HepG2 (cell line): ENCODE results near the gene TACC2. TPM values are rescaled to one million over a fixed set of nuclear protein-coding genes. Genes with fewer than 3 reads are reported as not detected.

ENCODE experiments used
- ATAC-seq: fragments of 200-7000 bp; cut with Tn5 transposase; 3 replicates; pipeline ENCODE4 v1.9.1; 2020; ENCODE audit warnings: mild to moderate bottlenecking, moderate library complexity
- BruUV-seq: library from RNA; stranded (reverse); fragments of 400-500 nt; replicated peaks from 2 replicates; lab custom pipeline; 2021; lab: Mats Ljungman, UMichigan
- CTCF ChIA-PET: fragments of 300-600 bp; formaldehyde crosslinking; extraction: SDS; loops from one replicate; lab custom pipeline; 2021; ENCODE audit warnings: low total read pairs, inconsistent platforms, low intra/inter-chr PET ratio; lab: Yijun Ruan, JAX
- POLR2A ChIA-PET: fragments of 350-600 bp; sonication (Branson Sonifier 250); formaldehyde crosslinking; loops from one replicate; lab custom pipeline; 2020; ENCODE audit warnings: antibody characterized with exemption, inconsistent platforms; lab: Yijun Ruan, JAX
- DNase-seq: peaks from one replicate; pipeline ENCODE4 v3.0.0-alpha.2; 2015; ENCODE audit warnings: low spot score
- FAIRE-seq: peaks from 3 replicates; lab custom pipeline; 2011; peaks lifted over from hg19 to GRCh38; lab: Jason Lieb, UNC
- H2AFZ ChIP-seq: one replicate; pipeline ENCODE4 v1.6.1; 2011; ENCODE audit warnings: low read length, inconsistent platforms
- H3K27ac ChIP-seq: fragments of 300-600 bp; 3 replicates; pipeline ENCODE4 v1.8.0; 2011; ENCODE audit warnings: mixed run types, mild to moderate bottlenecking, mixed read lengths, low read length, inconsistent platforms; ENCODE audit not compliant: insufficient read depth; ENCODE audit errors: extremely low read length
- H3K27me3 ChIP-seq, 2 experiments: fragments of 200-600 bp in 1 of 2; 2 replicates in 1 of 2; 3 replicates in 1 of 2; pipeline versions ENCODE4 v1.6.0 to v1.8.0; 2011; ENCODE audit warnings: low read length in 2 of 2, mild to moderate bottlenecking in 2 of 2, moderate library complexity in 2 of 2, inconsistent platforms in 1 of 2; ENCODE audit not compliant: insufficient read depth in 2 of 2, control insufficient read depth in 1 of 2
- H3K36me3 ChIP-seq, 2 experiments: fragments of 200-600 bp in 1 of 2; replicated peaks in 1 of 2; 2 replicates in 1 of 2; 3 replicates in 1 of 2; pipeline versions ENCODE4 v1.5.1 to v1.8.0; 2011; ENCODE audit warnings: low read length in 2 of 2, inconsistent platforms in 1 of 2; ENCODE audit not compliant: insufficient read depth in 2 of 2, control insufficient read depth in 1 of 2
- H3K4me1 ChIP-seq: 2 replicates; pipeline ENCODE4 v1.5.1; 2012; ENCODE audit warnings: low read length, inconsistent platforms; ENCODE audit not compliant: insufficient read depth
- H3K4me2 ChIP-seq: 2 replicates; pipeline ENCODE4 v1.6.0; 2011; ENCODE audit warnings: low read depth, low read length, inconsistent platforms
- H3K4me3 ChIP-seq, 3 experiments: fragments of 200-600 bp in 1 of 3; sonication (generic), shearing (Covaris generic) in 1 of 3; replicated peaks in 1 of 3; 2 replicates each; pipeline ENCODE4 v1.5.1; 2011 to 2016; ENCODE audit warnings: low read length in 3 of 3, inconsistent platforms in 2 of 3, low read depth in 2 of 3, mild to moderate bottlenecking in 2 of 3, control low read depth in 1 of 3, mixed read lengths in 1 of 3; ENCODE audit not compliant: insufficient read depth in 1 of 3
- H3K79me2 ChIP-seq: one replicate; pipeline ENCODE4 v1.6.1; 2011; ENCODE audit warnings: low read length, inconsistent platforms; ENCODE audit not compliant: insufficient read depth
- H3K9ac ChIP-seq: 2 replicates; pipeline ENCODE4 v1.6.0; 2011; ENCODE audit warnings: mild to moderate bottlenecking, low read depth, low read length, inconsistent platforms; ENCODE audit not compliant: insufficient read depth
- H3K9me3 ChIP-seq: 2 replicates; pipeline ENCODE4 v1.5.1; 2012; ENCODE audit warnings: mild to moderate bottlenecking, low read length
- H4K20me1 ChIP-seq: 2 replicates; pipeline ENCODE4 v1.6.0; 2011; ENCODE audit warnings: inconsistent platforms, mild to moderate bottlenecking, low read length, moderate library complexity; ENCODE audit not compliant: insufficient read depth
- AGO2 ChIP-seq: fragments of 200-400 bp; formaldehyde crosslinking; optimal IDR thresholded peaks from 2 replicates; pipeline ENCODE3; 2017; ENCODE audit warnings: mild to moderate bottlenecking, low read depth, low read length, moderate library complexity
- ATAD3A ChIP-seq: sonication (generic); formaldehyde crosslinking; IDR thresholded peaks from 2 replicates; pipeline ENCODE4 v1.4.0; 2020; ENCODE audit warnings: missing genetic modification reagents
- ELF3 ChIP-seq: IDR thresholded peaks from 2 replicates; pipeline ENCODE4 v1.6.1; 2016; ENCODE audit warnings: missing genetic modification reagents, missing compliant biosample characterization
- HOXA3 ChIP-seq: sonication (generic); formaldehyde crosslinking; IDR thresholded peaks from 2 replicates; pipeline ENCODE4 v1.5.0; 2020; ENCODE audit warnings: missing genetic modification reagents
- LCORL ChIP-seq, 2 experiments: fragments of 450-650 bp in 1 of 2; sonication (generic) in 1 of 2; formaldehyde crosslinking in 1 of 2; IDR thresholded peaks; 2 replicates each; pipeline versions ENCODE4 v1.5.0 to v1.6.1; 2017 to 2020; ENCODE audit warnings: antibody characterized with exemption in 1 of 2, missing genetic modification reagents in 1 of 2
- THAP9 ChIP-seq: sonication (generic); formaldehyde crosslinking; IDR thresholded peaks from 2 replicates; pipeline ENCODE4; 2020; ENCODE audit warnings: missing genetic modification reagents, mild to moderate bottlenecking, borderline replicate concordance
- TRIM24 ChIP-seq: sonication (generic); formaldehyde crosslinking; IDR thresholded peaks from 2 replicates; pipeline ENCODE4 v1.8.0; 2022; ENCODE audit warnings: mild to moderate bottlenecking, missing genetic modification reagents
- ZBTB1 ChIP-seq: sonication (generic); formaldehyde crosslinking; IDR thresholded peaks from 2 replicates; pipeline ENCODE4 v1.4.0; 2020; ENCODE audit warnings: missing genetic modification reagents, borderline replicate concordance
- ZMAT5 ChIP-seq: sonication (generic); formaldehyde crosslinking; IDR thresholded peaks from 2 replicates; pipeline ENCODE4 v1.5.0; 2020; ENCODE audit warnings: mild to moderate bottlenecking, low read depth, missing genetic modification reagents, borderline replicate concordance
- ZNF136 ChIP-seq: sonication (generic); formaldehyde crosslinking; IDR thresholded peaks from 2 replicates; pipeline ENCODE4 v1.8.1; 2022; ENCODE audit warnings: low read depth, mild to moderate bottlenecking, moderate library complexity, missing genetic modification reagents
- ZNF296 ChIP-seq: sonication (generic); formaldehyde crosslinking; conservative IDR thresholded peaks from 2 replicates; pipeline ENCODE4 v1.5.0; 2020; ENCODE audit warnings: mild to moderate bottlenecking, missing genetic modification reagents
- ZNF83 ChIP-seq: sonication (generic); formaldehyde crosslinking; IDR thresholded peaks from 2 replicates; pipeline ENCODE4 v1.4.0; 2020; ENCODE audit warnings: missing genetic modification reagents, mild to moderate bottlenecking, borderline replicate concordance
- WGBS: methylation state at CpG from one replicate; pipeline ENCODE4 v1.1.6; 2017; ENCODE audit warnings: low lambda C conversion rate; 5-methylcytosine and 5-hydroxymethylcytosine counted together
- in situ Hi-C: cut with HindIII; loops from 2 replicates; pipeline ENCODE4 v1.10.0; 2017; ENCODE audit warnings: low pct_unique_long_range_greater_than_20kb; ENCODE audit not compliant: extremely low pct_ligation_motif_present
- intact Hi-C: fragments of 100-400 bp; cut with micrococcal nuclease; formaldehyde crosslinking; loops from one replicate; pipeline ENCODE4 v1.10.0; 2022; ENCODE audit not compliant: unreplicated experiment
- polyA plus RNA-seq, 8 experiments: library from polyadenylated mRNA; depleted of rRNA in 3 of 8; stranded (reverse) in 7 of 8; unstranded in 1 of 8; fragments of >200 nt; fragmentation: Illumina TruSeq in 4 of 8; extraction: Trizol in 4 of 8; gene quantifications; 2 replicates each; pipeline versions ENCODE4 v1.2.1 to v1.2.3, GENCODE V29; 2011 to 2016; ENCODE audit warnings: low read depth in 4 of 8, missing spikeins in 1 of 8, mixed read lengths in 1 of 8; ENCODE audit not compliant: insufficient read depth in 1 of 8
- total RNA-seq, 5 experiments: library from RNA; depleted of rRNA; stranded (reverse); fragments of >200 nt; fragmentation: Illumina TruSeq; extraction: Trizol; gene quantifications; 2 replicates each; pipeline ENCODE4 v1.2.3, GENCODE V29; 2016; ENCODE audit warnings: low read depth in 1 of 5

The TACC2 gene
- total and polyA plus RNA-seq, 2 of the 13 experiments (the other 11 are each of a cell fraction or from before 2014, with no cell fraction given): 11.8 to 16.0 TPM

- Histone ChIP-seq H2AFZ (no peak overlapping the region), H3K9ac (no peak overlapping the region), H3K4me2 (no peak overlapping the region), H3K36me3 (peaks cover 14 to 41% of the 10 kb centered on the region in 2 experiments; a peak in 4 of 5 replicates), H3K79me2 (peaks cover 3% of the 10 kb centered on the region), H3K4me3 (no peak overlapping the region), H3K27me3 (no peaks in the 10 kb centered on the region), H3K4me1 (peaks cover 15% of the 10 kb centered on the region), H4K20me1 (peaks cover 4% of the 10 kb centered on the region; the same call in 1 of the 2 replicates), H3K9me3 (no peaks in the 10 kb centered on the region), H3K27ac (no peak overlapping the region)
- DNase-seq (no peak), FAIRE-seq (no peak), ATAC-seq (no peak)
- BruUV-seq: no TSS peak
- intact Hi-C loops (loop anchor here (10.0 kb wide), 1 partner anchor 115 kb away; no protein-coding TSS in a partner anchor), in situ Hi-C loops (no loop called here)
- WGBS: 97% methylated on average over 28 of the region's 41 CpGs
- ChIA-PET POLR2A (no interaction called here), CTCF (no interaction called here)
- TF ChIP-seq ZNF296 (CRISPR knock-in tag): no peak
- TF ChIP-seq AGO2: peak; percentile 72
Measured at GRCh38 chr10:122149561-122150505, 160.9 kb downstream of the TACC2 start.

GRCh38 chr10:122151121-122151694 lies 162.2 kb downstream of the TACC2 start:
- in situ Hi-C loops: no loop called here
- Histone ChIP-seq H3K27me3 (no peaks in the 10 kb centered on the region), H4K20me1 (no peaks in the 10 kb centered on the region), H3K4me1 (peaks cover 15% of the 10 kb centered on the region), H3K4me3 (no peak overlapping the region), H3K79me2 (peaks cover 3% of the 10 kb centered on the region), H3K4me2 (no peak overlapping the region), H3K9ac (no peak overlapping the region), H3K27ac (no peak overlapping the region), H2AFZ (no peak overlapping the region), H3K36me3 (peaks cover 11 to 34% of the 10 kb centered on the region in 2 experiments; a peak in 4 of 5 replicates), H3K9me3 (no peaks in the 10 kb centered on the region)
- no TSS peak for BruUV-seq
- FAIRE-seq (no peak), ATAC-seq (no peak), DNase-seq (no peak)
- over 99% methylated on average over 5 of the region's 5 CpGs for WGBS
- ChIA-PET POLR2A (no interaction called here), CTCF (no interaction called here)
- intact Hi-C loops: no loop called here
- TF ChIP-seq TRIM24 (no peak), HOXA3 (no peak), ZMAT5 (CRISPR knock-in tag) (no peak), ZNF83 (CRISPR knock-in tag) (no peak), ELF3 (CRISPR knock-in tag) (no peak), ZBTB1 (CRISPR knock-in tag) (no peak), ATAD3A (CRISPR knock-in tag) (no peak), ZNF136 (CRISPR knock-in tag) (no peak), THAP9 (CRISPR knock-in tag) (no peak), LCORL (IDR thresholded peaks at IDR 0.05) (no peak), LCORL (CRISPR knock-in tag; IDR thresholded peaks at IDR 0.05) (no peak)
